Left renal pelvis (tissue), 4 donors: Measurements from ENCODE around the gene MIEN1. TPM values are rescaled to one million over a fixed set of nuclear protein-coding genes. Genes with fewer than 3 reads are reported as not detected.

Experiments used
- polyA plus RNA-seq, 4 donors: library from polyadenylated mRNA; unstranded; fragments of 120-200 nt; gene quantifications; one replicate each; pipeline ENCODE4 v1.2.1, GENCODE V29; 2013; ENCODE audit not compliant: insufficient read length in 4 of 4

The MIEN1 gene
- polyA plus RNA-seq, 4 donors, result 19.6 to 37.8 (median 34.2) TPM

Other genes with a start within 250 kb of the MIEN1 start
- gene NEUROD2, start 122.6 kb downstream of the MIEN1 start, polyA plus RNA-seq, result under 1 TPM in 3 of 4 donors, not detected in 1; 0.03 to 0.12 (median 0.07) TPM
- 10 to 100 TPM; 12.2 to 46.4 (median 20.3) TPM for gene PPP1R1B, start 103.6 kb downstream of the MIEN1 start, polyA plus RNA-seq
- 10 to 100 TPM; 41.7 to 58.7 (median 49.5) TPM for gene STARD3, start 93.4 kb downstream of the MIEN1 start, polyA plus RNA-seq
- gene TCAP, start 65.2 kb downstream of the MIEN1 start, polyA plus RNA-seq, result 1 to 10 TPM in 3 of 4 donors, under 1 TPM in 1; 0.96 to 2.9 (median 1.8) TPM
- 1 to 10 TPM in 3 of 4 donors, under 1 TPM in 1; 0.22 to 4.5 (median 1.8) TPM for gene PNMT, start 62.1 kb downstream of the MIEN1 start, polyA plus RNA-seq
- gene PGAP3, start 42.5 kb downstream of the MIEN1 start, polyA plus RNA-seq, result 10 to 100 TPM; 26.5 to 45.9 (median 33.8) TPM
- gene ERBB2, start 30.5 kb downstream of the MIEN1 start, polyA plus RNA-seq, result 100 to 1,000 TPM; 103 to 205 (median 178) TPM
- 10 to 100 TPM in 3 of 4 donors, 1 to 10 TPM in 1; 2.7 to 48.8 (median 33.1) TPM for gene GRB7, start 7.4 kb upstream of the MIEN1 start, polyA plus RNA-seq
- under 1 TPM; 0.23 to 0.35 (median 0.30) TPM for gene IKZF3, start 133.8 kb upstream of the MIEN1 start, polyA plus RNA-seq
- not detected for gene ZPBP2, start 137.7 kb upstream of the MIEN1 start, polyA plus RNA-seq
- 10 to 100 TPM in 3 of 4 donors, 1 to 10 TPM in 1; 8.2 to 34.0 (median 14.7) TPM for gene GSDMB, start 188.1 kb upstream of the MIEN1 start, polyA plus RNA-seq
- 100 to 1,000 TPM in 2 of 4 donors, 10 to 100 TPM in 2; 89.8 to 105 (median 98.7) TPM for gene ORMDL3, start 197.1 kb upstream of the MIEN1 start, polyA plus RNA-seq
- not detected for gene LRRC3C, start 197.2 kb upstream of the MIEN1 start, polyA plus RNA-seq
- gene GSDMA, start 232.5 kb upstream of the MIEN1 start, polyA plus RNA-seq, result 1 to 10 TPM in 3 of 4 donors, under 1 TPM in 1; 0.20 to 3.7 (median 2.4) TPM